Epithelial cell of proximal tubule (primary cell): ENCODE results near the gene SH3RF3. TPM values are rescaled to one million over a fixed set of nuclear protein-coding genes. Genes with fewer than 3 reads are reported as not detected.

Source experiments
- DNase-seq: peaks from one replicate; pipeline ENCODE4 v3.0.0-alpha.2; 2011; ENCODE audit warnings: low read depth
- H3K4me3 ChIP-seq: 2 replicates; pipeline ENCODE4 v1.5.1; 2011; ENCODE audit warnings: low read depth, mild to moderate bottlenecking, low read length
- CTCF ChIP-seq: conservative IDR thresholded peaks from 2 replicates; pipeline ENCODE4 v1.5.1; 2012; ENCODE audit warnings: low read depth, mild to moderate bottlenecking, low read length
- total RNA-seq: library from RNA; depleted of rRNA; stranded (reverse); fragments of >200 nt; gene quantifications from 2 replicates; pipeline ENCODE4 v1.2.3, GENCODE V29; 2015

SH3RF3 gene
- total RNA-seq, 1 donor from 2014 or later = 1.7 TPM

GRCh38 chr2:109519513-109519912, 390.5 kb downstream of the SH3RF3 start:
- no peak overlapping the region for H3K4me3 ChIP-seq
- no peak for TF ChIP-seq CTCF
- no peak for DNase-seq

GRCh38 chr2:109521233-109522062, 392.4 kb downstream of the SH3RF3 start:
- no peak for DNase-seq
- no peak for TF ChIP-seq CTCF
- no peak overlapping the region for H3K4me3 ChIP-seq

GRCh38 chr2:109522063-109522374, 393.0 kb downstream of the SH3RF3 start:
- H3K4me3 ChIP-seq = no peak overlapping the region
- no peak for DNase-seq
- no peak for TF ChIP-seq CTCF

GRCh38 chr2:109523121-109523520, 394.1 kb downstream of the SH3RF3 start:
- no peak for DNase-seq
- H3K4me3 ChIP-seq = no peak overlapping the region
- no peak for TF ChIP-seq CTCF

- no peak overlapping the region for H3K4me3 ChIP-seq
- no peak for TF ChIP-seq CTCF
- DNase-seq = no peak
These were observed 394.7 kb downstream of the SH3RF3 start for GRCh38 chr2:109523536-109524361.

- no peak for TF ChIP-seq CTCF
- H3K4me3 ChIP-seq = no peak overlapping the region
These were observed 396.8 kb downstream of the SH3RF3 start for GRCh38 chr2:109525836-109526235.

More at GRCh38 chr2:109525836-109526235, 396.8 kb downstream of the SH3RF3 start:
- DNase-seq = no peak
